Measurements from ENCODE around the gene CDC45. TPM values are rescaled to one million over a fixed set of nuclear protein-coding genes. Genes with fewer than 3 reads are reported as not detected.

CDC45 gene
- total and polyA plus RNA-seq, 8 donors = 0.28 to 1.3 (median 0.63) TPM; not detected in 2

- no peak for TF ChIP-seq CTCF (IDR thresholded peaks at IDR 0.05)
- intact Hi-C loops (cut with DNase I) = no loop called here
- H3K4me1 ChIP-seq = no peaks in the 10 kb centered on the region
- 60 to 75% methylated on average over 2 of the region's 2 CpGs for WGBS, 2 donors
- FAIRE-seq (no peak), ATAC-seq (no peak), DNase-seq (peak in 1 of 6 donors; percentile 30)
- H3K9me3 ChIP-seq = no peaks in the 10 kb centered on the region
- H3K4me3 ChIP-seq = no peak overlapping the region
- H3K27ac ChIP-seq = no peak overlapping the region
- peaks cover 0 to 2% (median 0%) of the 10 kb centered on the region in 4 donors for H3K27me3 ChIP-seq
- no peaks in the 10 kb centered on the region for H3K36me3 ChIP-seq
Observed at GRCh38 chr22:19548964-19549363, 69.2 kb downstream of the CDC45 start.

DNA sequence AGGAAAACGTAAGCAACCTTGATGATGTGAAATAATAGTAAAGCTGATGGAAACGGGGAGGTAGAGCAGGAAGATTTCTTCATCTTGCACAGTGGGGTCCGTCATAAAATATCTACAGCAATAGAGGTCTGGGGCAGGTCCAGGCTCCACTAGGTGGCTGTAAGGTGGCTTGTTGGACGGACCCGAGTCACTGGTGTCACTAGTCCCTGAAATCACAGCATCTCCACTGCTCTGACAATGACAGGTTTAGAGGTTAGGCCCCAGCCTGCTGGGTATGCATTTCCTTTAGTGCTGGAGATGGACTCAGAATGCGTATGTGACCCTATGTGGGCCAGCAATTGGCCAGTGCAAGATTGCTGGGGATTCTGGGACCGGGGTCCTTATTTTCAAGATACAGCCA lies 69.7 kb downstream of the CDC45 start:
- Histone ChIP-seq H3K36me3 (no peaks in the 10 kb centered on the region), H3K27ac (no peak overlapping the region), H3K4me3 (no peak overlapping the region), H3K27me3 (peaks cover 0 to 2% (median 0%) of the 10 kb centered on the region in 4 donors), H3K9me3 (no peaks in the 10 kb centered on the region), H3K4me1 (no peaks in the 10 kb centered on the region)
- WGBS, 2 donors = 53 to 67% methylated on average over 7 of the region's 7 CpGs
- FAIRE-seq = no peak
- no peak for TF ChIP-seq CTCF (IDR thresholded peaks at IDR 0.05)
- peak in 1 of 6 donors; percentile 12 for DNase-seq
- intact Hi-C loops (cut with DNase I) = no loop called here
- no peak for ATAC-seq

DNA sequence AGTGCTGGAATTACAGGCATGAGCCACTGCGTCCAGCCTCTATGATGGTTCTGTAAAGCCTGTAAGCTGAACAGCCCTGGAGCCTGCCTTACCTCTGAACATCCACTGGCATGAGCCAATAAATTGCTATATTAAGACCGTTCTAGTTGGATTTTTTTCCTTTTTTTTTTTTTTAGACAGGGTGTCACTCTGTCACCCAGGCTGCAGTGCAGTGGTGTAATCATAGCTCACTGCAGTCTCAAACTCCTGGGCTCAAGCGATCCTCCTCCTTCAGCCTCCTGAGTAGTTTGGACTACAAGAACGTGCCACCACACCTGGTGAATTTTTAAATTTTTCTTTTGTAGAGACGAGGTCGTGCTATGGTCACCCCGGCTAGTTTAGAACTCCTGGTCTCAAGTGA lies 70.7 kb downstream of the CDC45 start:
- H3K36me3 ChIP-seq = no peaks in the 10 kb centered on the region
- intact Hi-C loops (cut with DNase I) = no loop called here
- WGBS, 2 donors = 63 to 64% methylated on average over 7 of the region's 7 CpGs
- no peak overlapping the region for H3K4me3 ChIP-seq
- TF ChIP-seq CTCF (IDR thresholded peaks at IDR 0.05) = no peak
- no peaks in the 10 kb centered on the region for H3K9me3 ChIP-seq
- DNase-seq = no peak
- no peaks in the 10 kb centered on the region for H3K4me1 ChIP-seq
- H3K27ac ChIP-seq = no peak overlapping the region
- FAIRE-seq = no peak
- ATAC-seq = no peak
- peaks cover 0 to 2% (median 0%) of the 10 kb centered on the region in 4 donors for H3K27me3 ChIP-seq

- Histone ChIP-seq H3K9me3 (no peaks in the 10 kb centered on the region), H3K27me3 (peaks cover 0 to 2% (median 0%) of the 10 kb centered on the region in 4 donors), H3K4me3 (no peak overlapping the region), H3K27ac (no peak overlapping the region), H3K36me3 (no peaks in the 10 kb centered on the region), H3K4me1 (no peaks in the 10 kb centered on the region)
- no peak for TF ChIP-seq CTCF (IDR thresholded peaks at IDR 0.05)
- FAIRE-seq = no peak
- 70 to 81% methylated on average over 2 of the region's 2 CpGs for WGBS, 2 donors
- intact Hi-C loops (cut with DNase I) = no loop called here
- no peak for DNase-seq
- ATAC-seq = no peak
Observed at GRCh38 chr22:19553201-19553600, 73.5 kb downstream of the CDC45 start.

DNA sequence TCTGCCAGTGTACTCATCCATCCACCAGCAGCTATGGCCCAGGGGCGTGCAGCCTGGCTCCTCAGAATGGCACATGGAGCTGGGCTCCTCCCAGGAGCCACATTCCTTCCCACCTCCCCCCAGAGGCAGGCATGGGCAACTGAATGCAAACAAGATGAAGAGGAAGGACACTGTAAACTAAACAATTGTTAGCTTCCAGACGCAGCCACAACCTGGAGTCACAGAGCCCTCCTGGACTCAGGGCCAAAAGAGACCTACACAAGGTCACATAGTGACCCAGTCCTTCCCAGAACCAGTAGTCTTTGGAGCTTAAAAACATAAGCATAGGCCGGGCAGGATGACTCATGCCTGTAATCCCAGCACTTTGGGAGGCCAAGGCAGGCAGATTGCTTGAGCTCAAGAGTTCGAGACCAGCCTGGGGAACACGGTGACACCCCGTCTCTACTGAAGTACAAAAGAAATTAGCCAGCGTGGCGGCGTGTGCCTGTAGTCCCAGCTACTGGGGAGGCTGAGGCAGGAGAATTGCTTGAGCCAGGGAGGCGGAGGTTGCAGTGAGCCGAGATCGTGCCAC lies 75.2 kb downstream of the CDC45 start:
- intact Hi-C loops (cut with DNase I) = no loop called here
- Histone ChIP-seq H3K9me3 (no peaks in the 10 kb centered on the region), H3K27ac (no peak overlapping the region), H3K27me3 (no peaks in the 10 kb centered on the region), H3K36me3 (no peaks in the 10 kb centered on the region), H3K4me1 (no peaks in the 10 kb centered on the region), H3K4me3 (no peak overlapping the region)
- FAIRE-seq = no peak
- peak in 2 of 4 donors; percentile 22 to 52 for ATAC-seq
- 77 to 85% methylated on average over 12 of the region's 12 CpGs for WGBS, 2 donors
- TF ChIP-seq CTCF (IDR thresholded peaks at IDR 0.05) = no peak
- peak in 1 of 6 donors; percentile 25 for DNase-seq

Data from pancreas (tissue), 10 donors.